Neuronal stem cell (in vitro differentiated cells): ENCODE data around the gene SCYGR7.

ENCODE experiments used
- DNase-seq: peaks from one replicate; pipeline ENCODE4 v3.0.0-alpha.2; 2013; ENCODE audit warnings: low spot score
- H2AFZ ChIP-seq: one replicate; pipeline ENCODE4 v1.6.1; 2013; ENCODE audit warnings: mild to moderate bottlenecking, low read length, inconsistent platforms
- H2AK5ac ChIP-seq: 2 replicates; pipeline ENCODE4 v1.6.1; 2013; ENCODE audit warnings: low read depth, mild to moderate bottlenecking, inconsistent platforms, low read length, moderate library complexity, mixed read lengths
- H2BK120ac ChIP-seq: 2 replicates; pipeline ENCODE4 v1.6.1; 2013; ENCODE audit warnings: low read depth, mild to moderate bottlenecking, inconsistent platforms, low read length, moderate library complexity, mixed read lengths
- H2BK12ac ChIP-seq: one replicate; pipeline ENCODE4 v1.6.1; 2013; ENCODE audit warnings: low read length, inconsistent platforms
- H2BK15ac ChIP-seq: 2 replicates; pipeline ENCODE4 v1.6.1; 2013; ENCODE audit warnings: mild to moderate bottlenecking, low read length, inconsistent platforms, mixed read lengths
- H2BK5ac ChIP-seq: one replicate; pipeline ENCODE4 v1.6.1; 2013; ENCODE audit warnings: inconsistent platforms, mild to moderate bottlenecking, low read length, moderate library complexity
- H3K14ac ChIP-seq: one replicate; pipeline ENCODE4 v1.6.1; 2013; ENCODE audit warnings: low read length, inconsistent platforms
- H3K18ac ChIP-seq: 2 replicates; pipeline ENCODE4 v1.6.1; 2013; ENCODE audit warnings: low read length, inconsistent platforms
- H3K23ac ChIP-seq: 2 replicates; pipeline ENCODE4 v1.6.1; 2013; ENCODE audit warnings: low read depth, mild to moderate bottlenecking, mixed read lengths, low read length, inconsistent platforms; ENCODE audit not compliant: poor library complexity
- H3K27ac ChIP-seq: replicated peaks from 3 replicates; pipeline ENCODE4 v1.5.1; 2013; ENCODE audit warnings: low read length, inconsistent platforms
- H3K27me3 ChIP-seq, 3 experiments: 2 replicates each; pipeline ENCODE4 v1.6.1; 2013; ENCODE audit warnings: low read length in 3 of 3, mild to moderate bottlenecking in 2 of 3, inconsistent platforms in 1 of 3, low read depth in 1 of 3, mixed read lengths in 1 of 3, moderate library complexity in 1 of 3; ENCODE audit not compliant: control insufficient read depth in 3 of 3, insufficient read depth in 3 of 3
- H3K36me3 ChIP-seq, 2 donors: replicated peaks in 1 of 2; 2 replicates each; pipeline ENCODE4 v1.6.1; 2013; ENCODE audit warnings: low read length in 2 of 2; ENCODE audit not compliant: control insufficient read depth in 2 of 2, insufficient read depth in 2 of 2
- H3K4ac ChIP-seq: 2 replicates; pipeline ENCODE4 v1.6.1; 2013; ENCODE audit warnings: inconsistent platforms, mild to moderate bottlenecking, low read length, moderate library complexity
- H3K4me1 ChIP-seq, 2 donors: 1 replicate in 1 of 2; 2 replicates in 1 of 2; pipeline ENCODE4 v1.6.1; 2013; ENCODE audit warnings: low read length in 2 of 2, low read depth in 1 of 2; ENCODE audit not compliant: control insufficient read depth in 2 of 2, insufficient read depth in 1 of 2
- H3K4me2 ChIP-seq: one replicate; pipeline ENCODE4 v1.6.1; 2013; ENCODE audit warnings: mild to moderate bottlenecking, low read length, inconsistent platforms; ENCODE audit not compliant: insufficient read depth, poor library complexity, severe bottlenecking
- H3K4me3 ChIP-seq, 2 donors: 2 replicates each; pipeline ENCODE4 v1.5.1; 2013; ENCODE audit warnings: low read length in 2 of 2, mild to moderate bottlenecking in 2 of 2, inconsistent platforms in 1 of 2, moderate library complexity in 1 of 2
- H3K79me1 ChIP-seq: one replicate; pipeline ENCODE4 v1.6.1; 2013; ENCODE audit warnings: low read depth, mild to moderate bottlenecking, inconsistent platforms, low read length, moderate library complexity
- H3K9ac ChIP-seq: one replicate; pipeline ENCODE4 v1.6.1; 2013; ENCODE audit warnings: mild to moderate bottlenecking, low read depth, low read length, inconsistent platforms; ENCODE audit not compliant: poor library complexity
- H3K9me3 ChIP-seq, 2 donors: replicated peaks in 1 of 2; 2 replicates each; pipeline versions ENCODE3 to v1.6.1; 2013; ENCODE audit warnings: low read length in 2 of 2, mild to moderate bottlenecking in 2 of 2, inconsistent platforms in 1 of 2, low read depth in 1 of 2, mixed read lengths in 1 of 2, moderate library complexity in 1 of 2; ENCODE audit not compliant: control insufficient read depth in 2 of 2, insufficient read depth in 1 of 2
- H4K8ac ChIP-seq: one replicate; pipeline ENCODE4 v1.6.1; 2013; ENCODE audit warnings: low read depth, mild to moderate bottlenecking, inconsistent platforms, low read length, moderate library complexity
- H4K91ac ChIP-seq: one replicate; pipeline ENCODE4 v1.6.1; 2013; ENCODE audit warnings: low read length, low read depth, mild to moderate bottlenecking, inconsistent platforms; ENCODE audit not compliant: poor library complexity
- WGBS, 2 donors: extraction: QIAGEN DNeasy Blood & Tissue Kit; methylation state at CpG; one replicate each; pipeline ENCODE4 v1.1.7; 2013; ENCODE audit warnings: missing lambda C conversion rate in 2 of 2, mixed read lengths in 1 of 2; ENCODE audit not compliant: insufficient read length in 2 of 2, insufficient replicate concordance in 1 of 2; ENCODE audit errors: extremely low coverage in 2 of 2; 5-methylcytosine and 5-hydroxymethylcytosine counted together

Gene SCYGR7

DNA sequence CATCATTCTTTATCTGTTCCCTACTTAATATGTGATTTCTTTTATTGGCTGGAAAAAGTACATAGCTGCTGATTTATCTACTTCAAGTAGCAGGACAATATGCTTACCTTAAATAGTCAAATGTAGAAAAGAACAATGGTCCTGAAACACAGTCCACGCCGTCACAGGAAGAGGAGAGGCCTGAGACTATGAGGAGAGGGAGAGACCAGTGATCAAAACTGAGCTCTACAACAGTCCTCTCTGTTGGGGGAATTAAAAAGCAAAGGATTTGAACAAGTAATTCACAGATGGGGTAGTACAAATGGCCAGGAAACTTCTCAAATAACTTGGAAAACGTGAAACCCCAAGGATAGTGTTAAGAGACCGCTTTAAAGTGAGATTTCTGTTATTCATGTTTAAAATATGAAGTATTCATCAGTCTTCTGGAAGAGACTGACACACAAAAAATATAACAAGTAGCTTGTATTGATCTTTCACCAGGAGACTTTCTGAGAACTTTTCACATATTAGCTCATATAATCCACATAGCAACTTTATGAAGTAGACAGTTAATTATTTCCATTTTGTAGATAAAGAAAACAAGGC lies 37.7 kb downstream of the SCYGR7 start:
- no CpG with 5 or more reads among the region's 4 CpGs for WGBS, 2 donors
- no peaks in the 10 kb centered on the region for H3K36me3 ChIP-seq
- no peak overlapping the region for H3K18ac ChIP-seq
- H3K4me1 ChIP-seq = no peaks in the 10 kb centered on the region
- H3K27ac ChIP-seq = no peak overlapping the region
- H2AK5ac ChIP-seq = no peak overlapping the region
- H3K9me3 ChIP-seq = no peaks in the 10 kb centered on the region
- H4K91ac ChIP-seq = no peak overlapping the region
- no peak overlapping the region for H3K23ac ChIP-seq
- H2BK12ac ChIP-seq = no peak overlapping the region
- H4K8ac ChIP-seq = no peak overlapping the region
- no peak overlapping the region for H2BK15ac ChIP-seq
- no peaks in the 10 kb centered on the region for H3K27me3 ChIP-seq
- no peak overlapping the region for H2BK120ac ChIP-seq
- H2BK5ac ChIP-seq = no peak overlapping the region
- no peak overlapping the region for H3K14ac ChIP-seq
- H3K4ac ChIP-seq = no peak overlapping the region
- no peak overlapping the region for H3K9ac ChIP-seq
- H3K4me3 ChIP-seq = no peak overlapping the region
- no peak overlapping the region for H3K4me2 ChIP-seq
- no peaks in the 10 kb centered on the region for H3K79me1 ChIP-seq
- H2AFZ ChIP-seq = peak overlapping the region; percentile 1
- DNase-seq = no peak

DNA sequence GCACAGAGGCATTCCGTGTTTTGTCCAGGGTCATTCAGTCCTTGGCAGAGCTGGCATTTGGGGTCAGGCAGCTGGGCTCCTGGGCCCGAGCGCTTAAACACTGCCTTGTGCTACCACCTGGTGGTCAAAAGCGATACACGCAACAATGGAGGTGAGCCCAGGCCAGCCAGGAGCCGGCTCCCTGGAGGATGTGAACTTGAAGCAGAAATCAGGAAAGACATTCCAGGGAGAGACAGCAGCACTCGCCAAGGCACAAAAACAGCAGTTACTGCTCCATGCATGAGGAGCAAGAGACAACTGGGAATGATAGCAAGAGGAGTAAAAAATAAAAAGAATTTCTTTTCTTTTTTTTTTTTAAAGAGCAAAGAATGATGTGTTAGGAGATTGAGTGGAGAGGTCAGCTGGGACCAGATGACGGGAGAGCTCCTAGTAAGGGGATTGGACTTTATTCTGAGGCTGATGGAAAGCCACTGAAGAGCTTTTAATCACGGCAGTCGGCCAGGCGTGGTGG lies 38.3 kb downstream of the SCYGR7 start:
- Histone ChIP-seq H2AK5ac (no peak overlapping the region), H2BK120ac (no peak overlapping the region), H3K27me3 (no peaks in the 10 kb centered on the region), H4K91ac (no peak overlapping the region), H3K23ac (no peak overlapping the region), H3K4me3 (no peak overlapping the region), H3K27ac (no peak overlapping the region), H3K9me3 (no peaks in the 10 kb centered on the region), H4K8ac (peak overlapping the region; percentile 17), H2BK15ac (no peak overlapping the region), H2BK5ac (no peak overlapping the region), H3K18ac (no peak overlapping the region), H3K4me2 (no peak overlapping the region), H3K4ac (no peak overlapping the region), H3K36me3 (no peaks in the 10 kb centered on the region), H3K14ac (no peak overlapping the region), H3K79me1 (no peaks in the 10 kb centered on the region), H3K4me1 (no peaks in the 10 kb centered on the region), H2BK12ac (no peak overlapping the region), H2AFZ (no peak overlapping the region), H3K9ac (no peak overlapping the region)
- WGBS, 2 donors = no CpG with 5 or more reads among the region's 11 CpGs
- DNase-seq = peak; percentile 75

DNA sequence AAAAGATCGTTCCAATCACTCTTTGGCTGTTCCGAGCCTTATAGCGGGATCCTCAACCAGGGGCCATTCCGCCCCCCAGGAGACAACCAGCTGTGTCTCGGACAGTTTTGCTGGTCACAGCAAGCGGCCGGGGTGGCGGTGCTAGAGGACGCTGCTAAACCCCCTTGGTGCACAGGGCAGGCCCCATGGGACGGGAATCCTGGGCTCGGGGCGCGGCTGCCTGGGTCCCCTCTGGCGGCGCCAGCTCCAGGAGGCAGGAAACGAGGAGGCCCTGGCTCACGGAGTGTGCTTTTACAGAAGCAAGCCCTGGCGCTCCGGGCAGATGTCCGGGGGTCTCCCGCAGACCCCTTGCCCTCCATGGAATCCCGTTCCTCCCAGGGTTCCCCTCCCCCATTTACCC lies 39.7 kb downstream of the SCYGR7 start:
- H3K23ac ChIP-seq = no peak overlapping the region
- no peak overlapping the region for H3K4me3 ChIP-seq
- DNase-seq = no peak
- no peaks in the 10 kb centered on the region for H3K4me1 ChIP-seq
- H3K9ac ChIP-seq = no peak overlapping the region
- no peak overlapping the region for H4K8ac ChIP-seq
- no CpG with 5 or more reads among the region's 22 CpGs for WGBS, 2 donors
- H3K9me3 ChIP-seq = no peaks in the 10 kb centered on the region
- H2BK15ac ChIP-seq = peak overlapping the region; percentile 39
- H3K4me2 ChIP-seq = no peak overlapping the region
- H2BK12ac ChIP-seq = no peak overlapping the region
- H2BK5ac ChIP-seq = peak overlapping the region; percentile 77
- no peaks in the 10 kb centered on the region for H3K27me3 ChIP-seq
- no peak overlapping the region for H3K27ac ChIP-seq
- H3K79me1 ChIP-seq = no peaks in the 10 kb centered on the region
- H3K14ac ChIP-seq = no peak overlapping the region
- no peak overlapping the region for H2AFZ ChIP-seq
- H3K36me3 ChIP-seq = no peaks in the 10 kb centered on the region
- peak overlapping the region; percentile 74 for H2AK5ac ChIP-seq
- H4K91ac ChIP-seq = no peak overlapping the region
- H3K18ac ChIP-seq = peak overlapping the region; percentile 31
- peak overlapping the region; percentile 54 for H2BK120ac ChIP-seq
- no peak overlapping the region for H3K4ac ChIP-seq

DNA sequence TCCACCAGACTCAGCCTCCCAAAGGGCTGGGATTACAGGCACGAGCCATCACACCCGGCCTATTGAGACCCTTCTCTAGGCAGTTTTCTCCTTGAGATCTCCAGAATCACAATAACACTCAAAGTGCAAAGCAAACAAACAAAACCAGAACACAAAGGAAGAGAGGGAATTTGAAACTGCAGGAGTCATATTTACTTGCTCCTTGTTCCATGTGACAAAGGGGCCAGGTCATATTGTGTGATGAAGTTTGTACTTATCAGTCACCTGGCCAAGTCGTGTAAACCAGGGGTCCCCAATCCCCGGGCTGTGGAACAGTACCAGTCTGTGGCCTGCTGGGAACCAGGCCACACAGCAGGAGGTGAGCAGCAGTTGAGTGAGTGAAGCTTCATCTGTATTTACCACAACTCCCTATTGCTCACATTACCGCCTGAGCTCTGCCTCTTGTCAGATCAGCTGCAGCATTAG lies 44.1 kb downstream of the SCYGR7 start:
- H2BK120ac ChIP-seq = no peak overlapping the region
- H2BK15ac ChIP-seq = no peak overlapping the region
- H3K79me1 ChIP-seq = no peaks in the 10 kb centered on the region
- no peak overlapping the region for H3K27ac ChIP-seq
- no peaks in the 10 kb centered on the region for H3K27me3 ChIP-seq
- H3K9ac ChIP-seq = no peak overlapping the region
- peak overlapping the region; percentile 15 for H3K18ac ChIP-seq
- H4K91ac ChIP-seq = no peak overlapping the region
- H4K8ac ChIP-seq = no peak overlapping the region
- no peak overlapping the region for H2BK12ac ChIP-seq
- no peaks in the 10 kb centered on the region for H3K9me3 ChIP-seq
- no peak overlapping the region for H3K23ac ChIP-seq
- no peak overlapping the region for H2AFZ ChIP-seq
- no peaks in the 10 kb centered on the region for H3K36me3 ChIP-seq
- H3K4me1 ChIP-seq = no peaks in the 10 kb centered on the region
- no peak overlapping the region for H3K4me3 ChIP-seq
- no CpG with 5 or more reads among the region's 5 CpGs for WGBS, 2 donors
- no peak overlapping the region for H3K4me2 ChIP-seq
- no peak overlapping the region for H3K14ac ChIP-seq
- no peak for DNase-seq
- no peak overlapping the region for H2BK5ac ChIP-seq
- no peak overlapping the region for H2AK5ac ChIP-seq
- no peak overlapping the region for H3K4ac ChIP-seq
